Activated CD8-positive, alpha-beta memory T cell treated with anti-CD3 and anti-CD28 coated beads for 4 hours (primary cell): ENCODE measurements around the gene STIP1.

Experiments used
- DNase-seq, 2 donors: peaks; one replicate each; pipeline ENCODE4 v3.0.0-alpha.2; 2020; ENCODE audit warnings: low read depth in 2 of 2

Gene STIP1

DNA sequence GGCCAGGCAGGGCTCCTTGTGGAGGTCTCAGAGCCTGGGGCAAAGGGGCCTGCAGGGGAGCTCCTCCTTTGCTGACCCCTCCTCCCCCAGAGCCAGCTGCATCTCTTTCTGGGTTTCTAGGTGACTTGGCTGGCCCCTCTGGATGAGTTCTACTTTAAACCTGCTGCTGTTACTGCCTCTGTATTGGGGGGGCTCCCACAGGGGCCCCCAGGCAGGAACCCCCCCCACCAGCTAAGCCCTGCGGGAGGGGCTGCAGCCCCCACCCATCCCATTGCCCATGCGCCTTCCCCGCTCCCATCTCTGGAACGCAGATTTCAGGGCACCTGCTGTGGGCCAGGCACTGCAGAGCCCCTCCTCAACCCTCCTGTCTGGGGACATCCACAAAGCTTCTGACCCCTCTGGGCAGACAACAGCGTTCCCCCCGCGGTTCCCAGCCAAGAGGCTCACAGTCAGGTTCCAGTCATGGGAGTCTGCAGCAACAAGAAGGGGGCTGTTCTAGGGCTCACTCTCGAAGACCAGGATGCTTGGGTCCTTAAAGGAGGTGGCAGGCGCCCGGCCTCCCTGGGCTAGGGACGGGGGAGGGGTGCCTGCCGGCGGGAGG, 64.5 kb downstream of the STIP1 start:
- no peak for DNase-seq

DNA sequence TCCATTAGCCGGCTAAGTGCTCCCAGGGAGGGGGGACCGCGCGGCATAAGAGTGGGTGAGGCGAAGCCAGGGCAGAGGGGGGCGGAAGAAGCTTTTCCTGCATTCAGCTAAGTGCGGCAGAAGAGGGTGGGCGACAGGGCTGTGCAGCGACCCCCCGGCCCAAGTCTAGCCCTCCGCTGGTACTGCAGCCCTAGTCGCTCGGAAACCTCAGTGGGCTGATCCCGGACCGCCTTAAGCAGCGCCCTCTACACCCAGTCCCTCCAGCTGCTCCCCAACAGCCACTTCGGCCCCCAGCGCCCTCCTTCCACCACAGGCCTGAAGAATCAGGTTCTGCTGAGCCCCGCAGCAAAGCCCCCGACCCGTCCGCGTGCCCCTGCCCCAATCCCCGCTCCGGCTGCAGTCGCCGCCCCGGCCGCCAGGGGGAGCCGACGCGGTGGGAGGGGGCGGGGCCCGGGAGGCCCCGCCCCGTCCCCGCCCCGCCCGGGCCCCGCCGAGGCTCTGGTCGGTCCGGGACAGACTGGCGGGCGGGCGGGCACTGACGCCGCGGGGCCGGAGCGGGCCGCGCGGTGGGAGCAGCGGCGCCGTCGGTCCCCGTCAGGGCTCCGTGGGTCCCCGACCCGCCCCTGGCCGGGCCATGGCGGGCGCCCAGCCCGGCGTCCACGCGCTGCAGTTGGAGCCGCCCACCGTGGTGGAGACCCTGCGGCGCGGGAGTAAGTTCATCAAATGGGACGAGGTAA, 65.2 kb downstream of the STIP1 start, which contains the start of gene PLCB3:
PLCB3 (plus strand) TSS at position 515 of the 737 bp plus-strand sequence; CDS start at position 635, 120 bp downstream.
- DNase-seq: no peak

DNA sequence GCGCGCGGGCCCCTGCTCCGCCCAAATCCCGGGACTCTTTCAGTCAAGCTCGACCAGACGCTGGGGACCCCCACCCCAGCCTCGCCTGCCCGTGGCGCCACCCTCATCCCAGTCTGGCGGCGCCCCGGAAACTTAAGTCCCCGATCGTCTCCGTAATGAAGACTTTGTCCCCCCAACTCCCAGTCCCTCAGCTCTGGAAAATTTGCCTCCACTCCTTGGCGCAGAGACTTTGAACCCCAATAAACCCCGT, 65.7 kb downstream of the STIP1 start:
- no peak for DNase-seq

DNA sequence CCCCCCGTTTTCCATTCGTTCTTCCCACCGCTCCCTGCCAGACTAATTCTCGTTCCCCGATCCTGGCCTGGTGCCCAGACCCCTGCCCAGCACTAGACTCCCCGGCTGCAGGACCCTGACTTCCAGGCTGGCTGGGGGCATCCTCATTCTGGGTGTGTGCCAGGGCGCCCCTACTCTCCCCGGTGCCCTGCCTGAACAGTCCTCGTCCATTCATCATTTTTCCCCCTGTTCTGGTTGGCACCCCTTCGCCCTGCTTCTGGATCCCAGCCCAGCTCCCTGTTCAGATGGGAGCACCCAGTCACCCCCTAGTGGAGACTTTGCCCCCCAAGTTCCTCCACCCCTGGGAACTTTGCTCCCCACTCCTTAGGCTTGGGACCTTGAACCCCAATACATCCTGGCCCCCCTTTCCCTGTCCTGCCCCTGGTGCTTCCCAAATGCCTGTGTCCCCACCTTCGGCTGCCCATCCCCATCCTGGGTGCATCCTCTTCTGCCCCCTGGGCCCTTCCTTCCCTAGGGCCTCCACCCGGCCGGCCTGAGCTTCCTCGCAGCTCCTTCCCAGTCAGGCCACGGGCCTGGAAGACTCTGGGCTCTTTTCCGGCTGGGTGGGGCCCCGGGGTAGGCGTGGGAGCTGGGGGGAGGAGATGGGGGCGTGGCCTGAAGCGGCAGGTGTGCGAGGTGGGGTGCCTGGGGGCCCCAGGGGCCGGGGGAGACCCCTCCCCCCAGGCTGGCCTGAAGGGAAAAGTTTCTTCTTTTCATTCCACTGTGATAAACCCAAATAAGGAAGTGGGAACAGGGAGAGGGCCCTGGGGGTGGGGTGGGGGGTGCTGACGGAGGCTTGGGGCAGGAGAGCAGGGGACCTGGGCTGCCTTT, 66.3 kb downstream of the STIP1 start:
- no peak for DNase-seq

DNA sequence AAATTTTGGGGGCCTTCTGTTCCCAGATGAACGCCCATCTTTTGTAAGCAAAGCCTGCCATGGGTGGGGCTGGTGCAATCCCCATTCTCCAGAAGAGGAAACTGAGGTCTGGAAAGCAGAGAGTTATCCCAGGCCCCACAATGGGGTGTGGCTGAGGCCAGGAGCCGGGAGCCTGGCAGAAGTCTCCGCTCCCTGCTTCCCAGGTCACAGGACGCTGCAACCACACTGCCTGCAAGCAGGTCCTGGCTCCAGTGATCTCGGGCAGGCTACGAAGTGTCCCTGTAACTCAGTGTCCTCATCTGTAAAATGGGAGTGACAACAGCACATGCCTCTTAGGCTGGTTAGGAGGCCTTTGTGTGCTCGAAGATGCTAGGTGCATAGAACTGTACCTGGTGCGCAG, 67.1 kb downstream of the STIP1 start:
- no peak for DNase-seq

DNA sequence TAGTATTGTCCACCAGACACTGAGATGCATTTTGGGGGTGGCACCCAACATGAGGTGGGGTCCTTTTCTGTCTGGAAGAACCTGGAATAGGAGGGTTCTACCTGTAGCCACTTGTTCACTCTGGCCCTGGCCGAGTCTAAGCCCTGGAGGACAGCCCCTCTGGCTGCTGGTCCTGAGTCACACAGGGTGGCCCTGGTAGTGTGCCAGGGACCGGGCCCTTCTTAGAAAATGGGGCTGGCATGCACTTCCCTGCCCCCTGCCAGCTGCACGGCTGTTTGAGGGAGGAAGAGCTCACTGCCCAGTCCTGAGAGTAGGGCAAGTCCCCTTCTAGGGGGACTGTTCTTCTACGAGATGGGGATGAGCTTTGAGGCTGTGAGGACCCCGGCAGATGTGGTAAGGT, 67.5 kb downstream of the STIP1 start:
- DNase-seq: no peak
